DMS114 treated with DMSO at 0.1 percent for 48 hours (cell line): ENCODE results near the gene RC3H2.

Experiments used
- DNase-seq: peaks from one replicate; lab custom pipeline; 2025; ENCODE audit not compliant: unreplicated experiment; lab: John Stamatoyannopoulos, UW

Gene RC3H2

DNA sequence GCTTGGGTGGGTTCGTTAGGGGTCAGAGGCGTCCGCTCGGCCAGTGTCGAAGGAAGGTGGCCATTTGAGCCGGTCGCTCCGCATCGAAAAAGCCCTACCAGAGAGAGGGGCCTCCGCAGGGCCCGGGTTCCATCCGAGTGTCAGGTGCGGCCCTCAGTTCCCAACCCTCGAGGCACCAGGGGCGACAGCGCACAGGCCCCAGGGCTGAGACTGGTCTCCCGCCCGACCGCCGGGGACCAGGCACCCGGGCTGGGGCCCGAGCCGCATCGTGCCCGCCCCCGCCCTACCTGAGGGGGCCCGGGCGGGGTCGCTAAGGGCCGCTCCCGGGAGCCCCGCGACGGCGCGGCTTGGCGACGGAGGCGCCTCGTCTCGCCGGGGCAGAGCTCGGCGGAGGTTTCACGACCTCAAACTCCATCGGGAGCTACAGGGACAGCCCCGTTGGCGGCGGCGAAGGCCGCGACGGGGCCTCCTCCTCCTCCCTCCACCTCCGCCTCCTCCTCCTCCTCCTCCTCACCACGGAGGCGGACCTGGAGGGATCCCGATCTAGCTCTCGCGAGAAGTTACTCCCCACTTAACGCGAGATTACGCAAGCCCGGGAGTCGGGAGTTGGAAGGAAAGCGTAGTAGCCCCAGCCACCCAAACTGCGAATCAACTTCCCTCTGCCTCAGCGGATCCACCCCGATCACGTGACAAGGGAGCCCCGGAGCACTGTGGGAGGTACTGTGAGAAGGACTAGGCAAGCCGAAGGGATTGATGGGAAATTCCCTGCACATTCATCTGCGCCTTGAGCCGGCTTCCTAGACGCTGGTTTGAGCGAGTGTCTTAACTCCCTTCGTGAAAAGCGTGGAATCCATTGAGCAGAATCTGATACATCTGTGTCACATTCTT is at the start of gene RC3H2:
Gene RC3H2 (minus strand): TSS at position 537 of the 888 bp plus-strand sequence. CDS start 7,850 bp downstream, outside the sequence.
- DNase-seq: peak; percentile 93

DNA sequence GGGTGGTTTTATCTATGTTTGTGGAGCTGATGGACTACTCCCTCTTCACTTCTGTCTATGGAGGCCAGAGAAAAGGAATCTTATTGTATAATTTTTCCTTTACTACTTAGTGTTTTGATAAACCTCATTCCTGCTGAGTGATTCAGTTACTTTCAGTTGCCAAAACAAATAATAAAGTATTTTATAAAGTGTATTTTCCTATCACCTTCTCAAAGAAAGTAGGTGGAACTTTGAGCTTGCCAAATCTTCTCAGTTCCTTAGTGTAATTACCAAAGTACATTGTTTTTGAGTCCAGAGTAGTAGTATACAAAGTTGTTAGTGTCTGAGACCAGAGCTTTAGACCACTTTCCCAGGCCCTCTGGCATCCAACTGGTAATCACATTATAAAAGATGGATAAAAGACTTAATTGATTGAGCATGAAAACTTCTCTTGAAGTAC is 49.1 kb upstream of the RC3H2 start:
- DNase-seq: no peak

DNA sequence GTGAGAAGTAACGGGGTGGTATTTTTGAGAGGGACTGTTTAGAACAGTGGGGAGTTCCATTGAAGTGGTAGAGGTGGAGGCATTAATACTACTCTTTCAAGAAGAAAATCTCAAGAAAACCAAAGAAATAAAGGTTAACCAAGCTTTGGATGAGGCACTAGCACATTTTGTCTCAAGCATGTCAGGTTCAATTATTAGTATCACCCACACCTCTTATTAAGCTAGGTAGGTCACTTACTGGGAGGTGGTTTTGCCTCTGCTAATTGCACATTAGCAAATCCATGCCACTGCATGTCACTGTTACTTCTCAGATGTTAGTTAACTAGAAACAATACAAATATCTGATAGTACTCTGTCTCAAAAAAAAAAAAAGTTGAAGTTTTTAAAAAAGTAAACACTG is 45.9 kb upstream of the RC3H2 start:
- DNase-seq: no peak

DNA sequence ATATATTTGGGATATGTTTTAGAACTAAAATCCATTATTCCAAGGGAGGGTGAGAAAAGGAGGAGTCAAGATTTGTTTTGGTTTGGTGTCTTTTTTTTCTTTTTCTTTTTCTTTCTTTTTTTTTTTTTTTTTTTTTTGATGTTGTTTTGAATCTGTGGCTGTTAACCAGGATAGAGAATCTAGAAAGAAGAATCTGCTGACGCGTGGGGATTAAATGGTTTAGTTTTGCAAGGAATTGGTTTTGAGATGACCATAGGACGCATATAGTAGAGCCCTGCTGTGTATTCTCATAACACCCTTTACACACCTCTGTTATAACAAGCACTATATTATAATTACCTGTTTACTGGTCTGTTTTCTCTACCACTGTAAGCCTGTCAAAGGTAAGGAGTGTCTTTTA is 45.1 kb upstream of the RC3H2 start:
- no peak for DNase-seq

- no peak for DNase-seq
Observed at GRCh38 chr9:122949696-122950095, 44.5 kb upstream of the RC3H2 start.

- DNase-seq: no peak
Observed at GRCh38 chr9:122948313-122948712, 43.2 kb upstream of the RC3H2 start.

- DNase-seq: no peak
Observed at GRCh38 chr9:122946461-122947005, 41.4 kb upstream of the RC3H2 start.

- DNase-seq: no peak
Observed at GRCh38 chr9:122944960-122945888, 40.1 kb upstream of the RC3H2 start.

- peak; percentile 18 for DNase-seq
Observed at GRCh38 chr9:122941582-122942234, 36.5 kb upstream of the RC3H2 start.

DNA sequence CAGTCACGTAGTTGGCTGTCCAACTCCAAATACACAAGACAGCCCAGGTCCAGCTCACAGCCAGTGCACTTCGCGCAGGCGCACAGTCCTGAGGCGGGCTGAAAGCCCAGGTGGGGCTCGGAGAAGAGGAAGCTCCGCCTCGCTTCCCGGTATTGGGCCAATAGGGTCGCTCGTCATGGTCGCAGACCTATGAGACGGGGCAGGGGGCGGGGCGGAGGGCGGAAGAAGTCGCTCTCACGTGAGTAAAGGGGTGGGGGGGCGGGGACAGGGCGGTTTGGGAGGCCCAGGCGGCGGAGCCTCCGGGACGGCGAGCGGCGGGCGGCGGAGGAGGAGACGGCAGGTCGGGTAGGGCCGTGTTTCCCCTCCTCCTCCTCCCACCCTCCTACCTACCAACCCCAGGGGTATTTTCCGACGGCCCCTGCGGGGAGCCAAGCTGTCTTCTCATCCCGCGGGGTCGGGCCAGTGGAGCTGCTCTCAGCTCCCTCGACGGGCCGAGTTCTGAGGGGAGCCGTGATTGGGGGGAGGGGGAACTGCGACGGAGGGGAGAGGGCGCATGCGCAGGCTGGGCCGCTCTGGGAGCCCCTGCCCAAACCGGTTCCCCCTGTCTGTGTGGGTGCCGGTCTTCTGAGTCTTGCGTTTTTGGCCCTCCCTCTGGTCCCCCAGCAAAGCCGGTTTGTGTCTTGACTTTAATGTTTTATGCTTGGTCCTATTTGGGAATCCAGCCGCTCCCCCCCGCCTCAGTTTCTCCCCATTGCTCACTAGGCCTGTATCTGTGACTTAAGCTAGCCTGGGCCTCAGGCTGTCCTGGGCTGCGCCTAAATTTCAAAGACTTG is 35.8 kb upstream of the RC3H2 start, which contains the start of gene RABGAP1:
Gene RABGAP1 (plus strand): TSS at position 272 of the 833 bp plus-strand sequence. CDS start 16,040 bp downstream, outside the sequence.
- peak; percentile 91 for DNase-seq

DNA sequence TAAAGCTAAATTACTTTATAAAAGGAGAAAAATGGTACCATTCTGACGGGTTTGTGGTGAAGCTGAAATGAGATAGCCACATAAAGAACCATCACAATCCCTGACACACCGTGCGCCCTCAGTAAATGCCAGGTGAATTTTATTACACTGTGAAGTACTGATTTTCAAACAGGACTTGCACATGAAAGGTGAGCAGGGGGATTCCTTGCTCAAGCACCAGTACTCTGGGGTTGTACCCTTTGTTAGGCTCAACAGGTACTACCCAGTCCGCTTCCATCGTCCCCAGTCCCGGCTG is 35.2 kb upstream of the RC3H2 start:
- DNase-seq: no peak

GRCh38 chr9:122939601-122940000 is 34.4 kb upstream of the RC3H2 start:
- DNase-seq: no peak

DNA sequence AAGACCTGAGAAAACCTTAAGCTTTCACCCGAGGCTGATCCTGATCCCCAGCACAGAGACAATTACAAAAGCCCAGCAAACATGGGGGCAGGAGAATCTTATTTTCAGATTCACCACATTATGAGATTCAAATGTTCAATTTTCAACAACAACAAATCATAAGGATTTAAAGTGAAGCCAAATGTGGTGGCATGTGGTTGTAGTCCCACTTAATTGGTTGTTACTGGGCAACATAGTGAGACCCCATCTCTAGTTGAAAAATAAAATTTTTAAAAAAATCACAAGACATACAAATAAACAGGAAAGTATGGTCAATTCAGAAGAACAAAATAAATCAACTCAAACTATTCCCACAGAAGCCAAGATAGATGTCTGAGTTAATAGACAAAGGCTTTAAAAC is 31.7 kb upstream of the RC3H2 start:
- DNase-seq: no peak

- no peak for DNase-seq
Observed at GRCh38 chr9:122936464-122936863, 31.3 kb upstream of the RC3H2 start.

GRCh38 chr9:122931226-122932121 is 26.3 kb upstream of the RC3H2 start, which contains the start of gene ZBTB26:
Gene ZBTB26 (minus strand): TSS chr9:122931512. CDS start chr9:122919934, 11,578 bp downstream.
- peak; percentile 83 for DNase-seq

DNA sequence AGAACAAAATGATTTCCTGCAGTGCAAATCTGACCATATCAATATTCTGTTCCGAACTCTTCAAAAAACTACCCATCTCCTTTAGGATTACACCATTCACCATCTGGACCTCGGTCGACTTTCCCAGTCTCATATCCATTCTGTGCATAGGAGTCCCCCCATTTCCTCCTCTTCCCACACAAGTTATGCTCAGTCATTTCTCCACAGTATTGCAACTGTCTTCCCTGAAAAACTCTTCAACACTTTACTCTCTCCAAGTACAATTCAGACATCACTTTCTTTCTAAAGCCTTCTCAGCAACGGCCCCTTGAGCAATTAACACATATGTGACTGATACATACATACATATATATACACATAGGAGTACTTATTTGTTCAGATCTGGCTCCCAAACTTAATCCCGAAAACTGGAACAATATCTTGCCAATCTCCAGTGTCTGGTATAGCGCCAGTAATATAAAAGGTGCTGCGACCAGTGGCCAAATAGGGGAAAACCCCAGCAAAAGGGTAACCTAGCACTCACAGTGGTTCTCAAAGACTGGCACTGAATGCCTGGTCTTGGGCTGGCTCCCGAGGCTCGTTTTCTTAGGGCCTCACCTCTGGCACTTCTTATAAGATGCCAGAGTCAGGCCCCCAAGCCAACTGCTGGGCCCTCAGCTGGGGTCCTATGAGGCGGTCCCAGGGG is 25.5 kb upstream of the RC3H2 start:
- peak; percentile 8 for DNase-seq

- DNase-seq: no peak
Observed at GRCh38 chr9:122929796-122930354, 24.7 kb upstream of the RC3H2 start.

DNA sequence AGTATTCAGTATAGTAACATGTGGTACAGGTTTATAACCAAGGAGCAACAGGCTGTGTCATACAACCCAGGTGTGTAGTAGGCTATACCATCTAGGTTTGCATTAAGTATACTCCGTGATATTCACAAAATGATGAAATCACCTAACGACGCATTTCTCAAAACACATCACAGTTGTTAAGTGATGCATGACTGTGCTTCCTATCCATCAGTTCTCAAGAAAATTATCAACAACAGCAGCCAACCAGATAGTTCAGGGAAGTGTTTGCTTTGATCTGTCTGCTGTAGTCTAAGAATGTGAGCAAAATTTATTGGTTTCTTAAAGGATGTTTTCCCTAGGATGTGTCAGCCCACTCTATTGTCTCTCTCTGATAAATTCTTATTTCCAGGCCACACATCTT is 18.8 kb upstream of the RC3H2 start:
- no peak for DNase-seq
